HEK293 (cell line): ENCODE measurements around the gene DOCK8.

Experiments
- CTCF ChIA-PET: fragments of 350-600 bp; formaldehyde crosslinking; extraction: SDS; loops from one replicate; lab custom pipeline; 2021; ENCODE audit warnings: antibody characterized with exemption; lab: Yijun Ruan, JAX
- POLR2A ChIA-PET: fragments of 300-600 bp; formaldehyde crosslinking; extraction: SDS; loops from one replicate; lab custom pipeline; 2020; ENCODE audit warnings: antibody characterized with exemption, inconsistent platforms; lab: Yijun Ruan, JAX
- H3K27ac ChIP-seq: fragments of 200-500 bp; sonication (Bioruptor generic); 2 replicates; pipeline ENCODE4 v1.5.1; 2014; ENCODE audit warnings: low read depth, low read length, control low read depth, inconsistent platforms; ENCODE audit errors: extremely low read depth
- H3K36me3 ChIP-seq, 2 experiments: fragments of 200-500 bp in 1 of 2; sonication (Bioruptor generic) in 1 of 2; 1 replicate in 1 of 2; 2 replicates in 1 of 2; pipeline ENCODE4 v1.5.1; 2014 to 2017; ENCODE audit warnings: inconsistent platforms in 2 of 2, low read length in 2 of 2; ENCODE audit not compliant: control insufficient read depth in 2 of 2, insufficient read depth in 1 of 2
- H3K4me1 ChIP-seq: fragments of 200-500 bp; sonication (Bioruptor generic); 2 replicates; pipeline ENCODE4 v1.5.1; 2014; ENCODE audit warnings: mild to moderate bottlenecking, low read length, inconsistent platforms; ENCODE audit not compliant: control insufficient read depth, insufficient read depth
- H3K4me3 ChIP-seq: 2 replicates; pipeline ENCODE4 v1.5.1; 2011; ENCODE audit warnings: low read depth, mild to moderate bottlenecking, control low read depth, low read length, moderate library complexity
- H3K9me3 ChIP-seq: fragments of 200-500 bp; sonication (Bioruptor generic); 2 replicates; pipeline ENCODE4 v1.5.1; 2014; ENCODE audit warnings: low read depth, low read length, inconsistent platforms; ENCODE audit not compliant: control insufficient read depth, insufficient read depth
- FEZF1 ChIP-seq: fragments of 450-650 bp; formaldehyde crosslinking; IDR thresholded peaks from 2 replicates; pipeline ENCODE4 v1.5.1; 2016; ENCODE audit warnings: missing biosample characterization, missing genetic modification characterization
- IKZF3 ChIP-seq: fragments of 450-650 bp; IDR thresholded peaks from 2 replicates; pipeline ENCODE4 v1.5.0; 2018; ENCODE audit warnings: missing biosample characterization, mild to moderate bottlenecking, missing genetic modification characterization, moderate library complexity
- OSR2 ChIP-seq: fragments of 450-650 bp; formaldehyde crosslinking; IDR thresholded peaks from 2 replicates; pipeline ENCODE4 v1.5.1; 2016; ENCODE audit warnings: missing biosample characterization, missing genetic modification characterization
- PRDM1 ChIP-seq: fragments of 450-650 bp; formaldehyde crosslinking; IDR thresholded peaks from 2 replicates; pipeline ENCODE4; 2016; ENCODE audit warnings: missing biosample characterization, missing genetic modification characterization
- PRDM6 ChIP-seq: fragments of 450-650 bp; formaldehyde crosslinking; IDR thresholded peaks from 2 replicates; pipeline ENCODE4 v1.5.1; 2017; ENCODE audit warnings: missing biosample characterization, missing genetic modification characterization
- SCRT2 ChIP-seq: fragments of 450-650 bp; formaldehyde crosslinking; IDR thresholded peaks from 2 replicates; pipeline ENCODE4 v1.5.1; 2016; ENCODE audit warnings: missing biosample characterization, missing genetic modification characterization
- ZBTB17 ChIP-seq: fragments of 450-650 bp; formaldehyde crosslinking; IDR thresholded peaks from 2 replicates; pipeline ENCODE4 v1.5.1; 2016; ENCODE audit warnings: missing biosample characterization, missing genetic modification characterization
- ZEB2 ChIP-seq: fragments of 450-650 bp; formaldehyde crosslinking; IDR thresholded peaks from 2 replicates; pipeline ENCODE4 v1.5.1; 2016; ENCODE audit warnings: missing biosample characterization, missing genetic modification characterization
- ZFHX2 ChIP-seq: fragments of 450-650 bp; formaldehyde crosslinking; conservative IDR thresholded peaks from 2 replicates; pipeline ENCODE4 v1.5.1; 2016; ENCODE audit warnings: missing biosample characterization, missing genetic modification characterization
- ZIC2 ChIP-seq: fragments of 450-650 bp; formaldehyde crosslinking; IDR thresholded peaks from 2 replicates; pipeline ENCODE4 v1.5.1; 2016; ENCODE audit warnings: missing biosample characterization, missing genetic modification characterization
- ZNF16 ChIP-seq: fragments of 450-650 bp; formaldehyde crosslinking; IDR thresholded peaks from 2 replicates; pipeline ENCODE4 v1.5.1; 2016; ENCODE audit warnings: low read depth, missing biosample characterization, missing genetic modification characterization
- ZNF175 ChIP-seq: fragments of 450-650 bp; formaldehyde crosslinking; IDR thresholded peaks from 2 replicates; pipeline ENCODE4 v1.5.1; 2016; ENCODE audit warnings: missing biosample characterization, missing genetic modification characterization
- ZNF24 ChIP-seq: fragments of 450-650 bp; formaldehyde crosslinking; IDR thresholded peaks from 2 replicates; pipeline ENCODE4 v1.5.1; 2016; ENCODE audit warnings: missing biosample characterization, missing genetic modification characterization
- ZNF302 ChIP-seq: fragments of 450-650 bp; formaldehyde crosslinking; IDR thresholded peaks from 2 replicates; pipeline ENCODE4 v1.5.1; 2016; ENCODE audit warnings: missing biosample characterization, missing genetic modification characterization, low read depth
- ZNF311 ChIP-seq: fragments of 450-650 bp; formaldehyde crosslinking; IDR thresholded peaks from 2 replicates; pipeline ENCODE4 v1.5.1; 2017; ENCODE audit warnings: missing biosample characterization, missing genetic modification characterization, borderline replicate concordance
- ZNF366 ChIP-seq: fragments of 450-650 bp; formaldehyde crosslinking; conservative IDR thresholded peaks from 2 replicates; pipeline ENCODE4 v1.5.1; 2016; ENCODE audit warnings: missing biosample characterization, missing genetic modification characterization
- ZNF37A ChIP-seq: fragments of 450-650 bp; IDR thresholded peaks from 2 replicates; pipeline ENCODE4 v1.5.1; 2018; ENCODE audit warnings: missing biosample characterization, missing genetic modification characterization
- ZNF398 ChIP-seq: fragments of 450-650 bp; formaldehyde crosslinking; IDR thresholded peaks from 2 replicates; pipeline ENCODE4 v1.5.1; 2017; ENCODE audit warnings: missing biosample characterization, missing genetic modification characterization
- ZNF423 ChIP-seq: fragments of 450-650 bp; formaldehyde crosslinking; IDR thresholded peaks from 2 replicates; pipeline ENCODE4 v1.5.1; 2016; ENCODE audit warnings: missing biosample characterization, missing genetic modification characterization
- ZNF433 ChIP-seq: fragments of 450-650 bp; formaldehyde crosslinking; IDR thresholded peaks from 2 replicates; pipeline ENCODE4 v1.5.1; 2016; ENCODE audit warnings: missing biosample characterization, missing genetic modification characterization, low read depth
- ZNF488 ChIP-seq: fragments of 450-650 bp; formaldehyde crosslinking; IDR thresholded peaks from 2 replicates; pipeline ENCODE4 v1.5.1; 2016; ENCODE audit warnings: missing biosample characterization, missing genetic modification characterization
- ZNF530 ChIP-seq: fragments of 450-650 bp; formaldehyde crosslinking; IDR thresholded peaks from 2 replicates; pipeline ENCODE4 v1.5.1; 2016; ENCODE audit warnings: low read depth, missing biosample characterization, missing genetic modification characterization
- ZNF544 ChIP-seq: fragments of 450-650 bp; formaldehyde crosslinking; IDR thresholded peaks from 2 replicates; pipeline ENCODE4 v1.5.0; 2017; ENCODE audit warnings: missing biosample characterization, missing genetic modification characterization
- ZNF571 ChIP-seq: fragments of 450-650 bp; formaldehyde crosslinking; IDR thresholded peaks from 2 replicates; pipeline ENCODE4 v1.5.0; 2017; ENCODE audit warnings: missing biosample characterization, missing genetic modification characterization
- ZNF585B ChIP-seq: fragments of 450-650 bp; formaldehyde crosslinking; IDR thresholded peaks from 2 replicates; pipeline ENCODE4 v1.5.1; 2016; ENCODE audit warnings: missing biosample characterization, missing genetic modification characterization
- ZNF645 ChIP-seq: fragments of 450-650 bp; formaldehyde crosslinking; IDR thresholded peaks from 2 replicates; pipeline ENCODE4; 2016; ENCODE audit warnings: missing biosample characterization, missing genetic modification characterization
- ZNF677 ChIP-seq: fragments of 450-650 bp; IDR thresholded peaks from 2 replicates; pipeline ENCODE4 v1.5.0; 2018; ENCODE audit warnings: missing biosample characterization, mild to moderate bottlenecking, missing genetic modification characterization, moderate library complexity
- ZSCAN23 ChIP-seq: fragments of 450-650 bp; formaldehyde crosslinking; IDR thresholded peaks from 2 replicates; pipeline ENCODE4 v1.5.1; 2016; ENCODE audit warnings: missing biosample characterization, missing genetic modification characterization
- ZSCAN30 ChIP-seq: fragments of 450-650 bp; IDR thresholded peaks from 2 replicates; pipeline ENCODE4 v1.5.1; 2018; ENCODE audit warnings: missing biosample characterization, mild to moderate bottlenecking, missing genetic modification characterization, moderate library complexity
- TF ChIP-seq, protein P1 (sequence below): fragments of 450-650 bp; formaldehyde crosslinking; IDR thresholded peaks from 2 replicates; pipeline ENCODE4 v1.5.1; 2016; ENCODE audit warnings: missing biosample characterization, missing genetic modification characterization

Gene DOCK8

GRCh38 chr9:366620-367019, 152.0 kb downstream of the DOCK8 start (continued):
- TF ChIP-seq ZNF37A (tag by site-specific recombination), result no peak
- TF ChIP-seq ZNF302 (tag by site-specific recombination), result no peak
- TF ChIP-seq PRDM1 (tag by site-specific recombination), result no peak

DNA sequence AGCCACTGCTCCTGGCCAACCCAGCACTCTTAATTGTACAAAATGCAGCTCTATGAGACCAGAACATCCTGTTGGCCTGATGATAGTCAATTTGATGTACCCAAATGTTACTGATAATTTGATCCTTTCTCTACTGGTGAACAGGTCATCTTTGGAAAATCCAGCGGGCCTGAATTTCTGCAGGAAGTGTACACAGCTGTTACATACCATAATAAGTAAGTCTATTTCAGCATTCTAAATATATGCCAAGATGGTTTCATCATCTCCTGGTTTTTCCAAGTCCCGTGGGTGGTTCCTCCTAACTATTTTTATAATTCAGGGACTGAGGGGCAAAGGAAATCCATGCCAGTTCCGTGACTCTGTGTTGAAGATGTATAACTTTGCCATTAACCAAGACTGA, 155.4 kb downstream of the DOCK8 start:
- Histone ChIP-seq H3K4me3 (no peak overlapping the region), H3K36me3 (no peaks in the 10 kb centered on the region), H3K9me3 (no peaks in the 10 kb centered on the region)
- POLR2A ChIA-PET, result no interaction called here
- no peak for TF ChIP-seq ZNF677 (tag by site-specific recombination)
- TF ChIP-seq ZNF585B (tag by site-specific recombination), result no peak
- no peak for TF ChIP-seq ZNF311
- TF ChIP-seq ZNF544 (tag by site-specific recombination), result no peak
- no peak for TF ChIP-seq ZNF16
- no peak for TF ChIP-seq IKZF3 (tag by site-specific recombination)
- no peak for TF ChIP-seq ZBTB17
- no peak for TF ChIP-seq ZNF423 (tag by site-specific recombination)
- TF ChIP-seq ZFHX2 (tag by site-specific recombination), result no peak
- no peak for TF ChIP-seq ZNF645 (tag by site-specific recombination)
- no peak for TF ChIP-seq ZSCAN30
- TF ChIP-seq, protein P1, sequence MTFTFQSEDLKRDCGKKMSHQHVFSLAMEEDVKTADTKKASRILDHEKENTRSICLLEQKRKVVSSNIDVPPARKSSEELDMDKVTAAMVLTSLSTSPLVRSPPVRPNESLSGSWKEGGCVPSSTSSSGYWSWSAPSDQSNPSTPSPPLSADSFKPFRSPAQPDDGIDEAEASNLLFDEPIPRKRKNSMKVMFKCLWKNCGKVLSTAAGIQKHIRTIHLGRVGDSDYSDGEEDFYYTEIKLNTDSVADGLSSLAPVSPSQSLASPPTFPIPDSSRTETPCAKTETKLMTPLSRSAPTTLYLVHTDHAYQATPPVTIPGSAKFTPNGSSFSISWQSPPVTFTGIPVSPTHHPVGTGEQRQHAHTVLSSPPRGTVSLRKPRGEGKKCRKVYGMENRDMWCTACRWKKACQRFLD (tag by site-specific recombination), result no peak
- TF ChIP-seq, all 188 proteins: peak for 0
- Histone ChIP-seq H3K4me1 (no peaks in the 10 kb centered on the region), H3K27ac (no peak overlapping the region)
- CTCF ChIA-PET, result no interaction called here

- CTCF ChIA-PET, result interaction anchor here (0.6 to 0.9 kb wide), 5 partner anchors 12 to 574 kb away, joined by 3 to 7 read pairs (median 3); no protein-coding TSS in a partner anchor
- POLR2A ChIA-PET, result interaction anchor here (0.6 kb wide), 1 partner anchor 12 kb away, joined by 4 read pairs; no protein-coding TSS in a partner anchor
- TF ChIP-seq ZNF366 (tag by site-specific recombination) (no peak), ZNF530 (no peak), ZNF24 (tag by site-specific recombination) (no peak), ZNF571 (no peak), ZNF398 (tag by site-specific recombination) (no peak), ZNF433 (tag by site-specific recombination) (no peak), ZEB2 (tag by site-specific recombination) (no peak), IKZF3 (tag by site-specific recombination) (no peak), SCRT2 (tag by site-specific recombination) (no peak), OSR2 (tag by site-specific recombination) (0 out of 2 replicates have a peak, but pooled peaks have one; percentile 27), ZIC2 (tag by site-specific recombination) (peak; percentile 51), PRDM6 (peak; percentile 44; the same call in 1 of the 2 replicates), ZSCAN23 (tag by site-specific recombination) (no peak), ZBTB17 (no peak), FEZF1 (tag by site-specific recombination) (0 out of 2 replicates have a peak, but pooled peaks have one; percentile 37), ZNF488 (tag by site-specific recombination) (no peak), ZNF175 (tag by site-specific recombination) (no peak)
Observed at GRCh38 chr9:371349-371748, 156.7 kb downstream of the DOCK8 start.

More at GRCh38 chr9:371349-371748, 156.7 kb downstream of the DOCK8 start:
- no peak overlapping the region for H3K4me3 ChIP-seq
- H3K9me3 ChIP-seq, result no peaks in the 10 kb centered on the region
- H3K36me3 ChIP-seq, result no peaks in the 10 kb centered on the region
- H3K4me1 ChIP-seq, result no peaks in the 10 kb centered on the region
- H3K27ac ChIP-seq, result no peak overlapping the region
